ENCODE results near the gene OSBPL5. TPM values are rescaled to one million over a fixed set of nuclear protein-coding genes. Genes with fewer than 3 reads are reported as not detected.
"Not testable (repeated sequence)": the region's sequence is repeated elsewhere in the genome, so short reads cannot be mapped to it uniquely, and the experiment has no call there.

OSBPL5 gene
- total RNA-seq, 1 donor from 2014 or later: 15.3 TPM

DNA sequence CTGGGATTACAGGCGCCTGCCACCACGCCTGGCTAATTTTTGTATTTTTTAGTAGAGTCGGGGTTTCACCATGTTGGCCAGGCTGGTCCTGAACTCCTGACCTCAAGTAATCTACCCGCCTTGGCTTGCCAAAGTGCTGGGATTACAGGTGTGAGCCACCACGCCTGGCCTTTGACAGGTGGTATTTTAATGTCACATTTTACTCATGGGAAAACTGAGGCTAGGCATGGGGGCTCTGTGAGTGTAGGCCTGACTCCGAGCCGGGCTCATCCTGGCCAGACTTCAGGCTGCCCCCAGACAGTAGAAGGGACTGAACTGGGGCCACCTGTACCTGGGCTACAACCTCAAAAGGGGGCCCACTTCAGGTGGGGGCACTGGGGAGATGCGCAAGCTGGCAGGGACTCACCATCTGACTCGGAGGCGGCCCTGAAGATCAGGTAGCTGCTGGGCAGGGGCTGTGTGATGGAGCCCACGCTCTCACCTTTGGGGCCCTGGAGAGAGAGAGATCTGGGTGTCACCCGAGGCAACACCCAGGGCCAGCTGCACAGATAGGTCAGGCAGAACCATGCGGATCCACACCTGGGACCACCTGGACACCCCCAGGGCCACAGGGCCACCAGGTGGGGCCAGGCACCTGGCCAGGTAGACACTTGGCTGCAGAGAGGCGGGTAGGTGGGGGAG, 45.8 kb downstream of the OSBPL5 start:
- DNase-seq: peak; percentile 14
- intact Hi-C loops (cut with DNase I): no loop called here
- ATAC-seq (ENCODE audit: poor library complexity): no peak

DNA sequence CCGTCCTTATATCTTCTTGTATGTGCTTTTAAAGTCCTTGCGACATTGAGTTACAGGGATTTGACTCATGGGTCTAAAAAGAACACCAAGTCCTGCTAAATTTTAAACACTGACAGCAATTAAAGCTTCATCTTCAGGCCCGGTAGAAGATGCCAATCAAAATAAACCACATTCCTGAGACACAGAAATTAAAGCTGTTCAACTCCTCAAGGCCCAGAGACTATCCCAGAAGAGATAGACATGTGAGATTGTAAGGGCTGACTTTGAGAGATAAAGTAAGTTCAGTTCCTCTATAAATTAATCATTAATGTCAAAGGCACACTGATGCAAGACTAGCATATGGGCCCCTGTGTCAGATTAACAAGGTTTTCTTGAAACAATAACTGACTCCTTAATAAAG, 49.8 kb downstream of the OSBPL5 start:
- DNase-seq (no peak), ATAC-seq (ENCODE audit: poor library complexity) (no peak)
- intact Hi-C loops (cut with DNase I): no loop called here

DNA sequence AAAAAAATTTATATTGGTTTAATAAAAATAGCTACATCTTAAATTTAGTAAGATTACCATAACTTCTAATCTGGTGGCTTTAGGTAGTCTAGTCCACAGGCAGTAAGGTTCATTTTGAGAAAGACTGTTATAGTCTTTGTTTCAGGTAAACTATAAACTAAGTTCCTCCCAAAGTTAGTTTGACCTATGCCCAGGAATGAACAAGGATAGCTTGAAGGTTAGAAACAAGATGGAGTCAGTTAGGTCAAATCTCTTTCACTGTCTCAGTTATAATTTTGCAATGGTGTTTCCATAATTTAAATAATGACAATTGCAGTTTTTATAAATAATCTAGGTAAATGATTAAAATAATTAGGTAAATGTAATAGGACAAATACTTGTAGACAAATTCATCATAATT, 51.4 kb downstream of the OSBPL5 start:
- intact Hi-C loops (cut with DNase I); ATAC-seq (ENCODE audit: poor library complexity): not testable (repeated sequence)

DNA sequence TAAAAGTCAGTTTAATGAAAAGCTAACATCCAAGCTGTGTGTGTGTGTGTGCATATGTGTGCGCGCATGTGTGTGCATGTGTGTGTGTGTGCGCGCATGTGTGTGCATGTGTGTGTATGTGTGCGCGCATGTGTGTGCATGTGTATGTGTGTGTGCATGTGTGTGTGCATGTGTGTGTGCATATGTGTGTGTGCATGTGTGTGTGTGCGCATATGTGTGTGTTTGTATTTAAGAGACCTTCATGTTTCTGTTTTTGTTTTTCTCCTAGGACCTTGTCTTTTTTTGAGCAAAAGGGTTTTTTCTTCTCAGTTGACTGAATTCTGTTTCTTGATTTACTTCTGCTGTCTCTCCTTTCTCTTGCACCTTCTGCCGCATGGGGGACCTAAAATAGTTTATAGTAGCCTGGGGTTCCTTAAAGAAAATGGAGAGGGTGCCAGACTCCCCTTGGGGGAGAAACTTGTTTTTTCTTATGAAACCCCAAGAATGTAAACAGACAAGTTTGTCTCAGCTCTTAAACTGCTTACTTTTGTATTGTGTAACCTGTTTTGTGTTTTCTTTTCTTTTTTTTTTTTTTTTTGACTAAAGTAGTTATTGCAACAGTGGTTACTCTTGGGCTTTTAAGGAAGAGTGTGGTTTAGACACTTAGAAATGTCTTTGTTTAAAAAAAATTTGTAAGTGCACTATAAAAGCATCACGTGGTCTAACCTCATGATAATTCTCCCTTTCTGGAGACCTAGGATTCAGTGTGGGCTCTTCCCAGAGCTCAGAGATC, 53.0 kb downstream of the OSBPL5 start:
- ATAC-seq (ENCODE audit: poor library complexity) (no peak), DNase-seq (no peak)
- intact Hi-C loops (cut with DNase I): no loop called here

More for the DNA sequence above, 51.4 kb downstream of the OSBPL5 start:
- not testable (repeated sequence) for DNase-seq

DNA sequence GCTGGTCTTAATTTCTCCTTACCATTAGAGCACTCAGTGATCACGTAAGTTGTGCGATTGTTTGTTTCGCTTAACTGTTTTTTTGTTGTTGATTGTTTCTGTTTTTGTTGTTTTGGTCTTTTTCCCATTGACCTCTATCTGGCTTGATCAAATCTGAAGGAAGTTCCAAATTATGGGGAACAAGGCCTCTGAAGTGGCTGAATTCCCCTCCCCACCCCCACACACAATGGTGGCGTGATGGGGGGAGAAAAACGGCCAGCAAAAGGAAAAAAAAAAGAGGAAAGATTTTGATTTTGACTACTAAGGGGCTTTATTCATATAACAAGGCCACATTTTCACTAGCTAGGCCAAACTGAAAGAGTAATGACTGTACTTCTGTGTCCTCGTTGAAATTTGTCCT, 53.6 kb downstream of the OSBPL5 start:
- intact Hi-C loops (cut with DNase I): no loop called here
- ATAC-seq (ENCODE audit: poor library complexity) (no peak), DNase-seq (peak; percentile 4)

DNA sequence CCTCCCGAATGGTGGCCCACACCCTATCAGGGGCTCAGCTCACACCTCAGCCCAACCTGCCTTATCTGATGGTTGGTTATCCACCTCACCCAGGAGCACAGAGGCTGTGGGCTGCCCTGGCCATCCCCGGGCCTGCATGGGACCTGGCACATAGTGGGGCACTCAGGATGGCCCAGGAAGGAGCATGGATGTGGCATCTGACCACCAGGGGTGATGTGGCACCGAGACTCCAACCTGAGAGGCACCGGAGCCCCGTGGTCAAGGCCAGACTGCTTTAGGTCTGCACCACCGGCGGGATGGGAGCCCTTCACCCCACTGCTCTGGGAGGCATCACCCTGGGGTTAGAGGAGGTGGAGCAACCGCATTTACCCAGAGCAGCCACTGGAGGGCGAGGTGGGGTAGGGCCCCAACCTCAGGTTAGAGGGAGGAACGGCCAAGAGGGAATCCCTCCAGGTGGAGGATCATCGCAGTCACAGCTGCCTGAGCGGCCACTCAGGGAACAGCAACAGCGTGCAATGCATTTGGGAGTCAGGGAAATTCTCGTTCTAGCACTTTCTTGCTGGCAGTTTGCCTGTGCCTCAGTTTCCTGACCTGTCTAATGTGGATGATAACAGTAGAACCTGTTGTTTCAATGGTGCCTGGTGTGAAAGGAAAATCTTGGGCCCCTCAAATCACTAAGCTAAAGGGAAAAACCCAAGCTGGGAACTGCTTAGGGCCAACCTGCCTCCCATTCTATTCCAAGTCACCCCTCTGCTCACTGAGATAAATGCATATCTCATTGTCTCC, 55.0 kb downstream of the OSBPL5 start:
- peak; percentile 52 for DNase-seq
- intact Hi-C loops (cut with DNase I): loop anchor here (5.0 kb wide), 1 partner anchor 107 kb away; the partner anchor contains the start of gene MRGPRG
- ATAC-seq (ENCODE audit: poor library complexity): peak; percentile 86

DNA sequence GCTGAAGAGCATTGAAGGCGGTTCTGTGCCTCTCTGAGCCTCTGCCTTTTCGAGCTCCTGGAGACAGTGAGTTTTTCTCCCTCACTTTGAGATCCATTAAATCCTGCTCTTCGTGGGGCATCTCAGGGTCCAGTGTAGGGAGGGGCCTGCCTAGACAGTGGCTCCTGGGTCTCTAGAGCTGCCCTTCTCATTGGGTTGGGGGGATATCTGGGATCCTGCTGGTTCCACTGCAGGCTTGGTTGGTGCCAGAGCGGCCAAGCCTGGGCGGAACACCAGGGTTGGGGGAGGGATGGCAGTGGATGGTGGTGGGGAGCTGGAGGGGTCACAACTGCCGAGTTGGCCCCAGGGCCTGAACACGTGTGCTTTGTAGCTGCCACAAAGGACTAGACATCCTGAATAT, 55.7 kb downstream of the OSBPL5 start:
- intact Hi-C loops (cut with DNase I): loop anchor here (5.0 kb wide), 1 partner anchor 108 kb away; the partner anchor contains the start of gene MRGPRG
- ATAC-seq (ENCODE audit: poor library complexity): no peak
- peak; percentile 12 for DNase-seq

DNA sequence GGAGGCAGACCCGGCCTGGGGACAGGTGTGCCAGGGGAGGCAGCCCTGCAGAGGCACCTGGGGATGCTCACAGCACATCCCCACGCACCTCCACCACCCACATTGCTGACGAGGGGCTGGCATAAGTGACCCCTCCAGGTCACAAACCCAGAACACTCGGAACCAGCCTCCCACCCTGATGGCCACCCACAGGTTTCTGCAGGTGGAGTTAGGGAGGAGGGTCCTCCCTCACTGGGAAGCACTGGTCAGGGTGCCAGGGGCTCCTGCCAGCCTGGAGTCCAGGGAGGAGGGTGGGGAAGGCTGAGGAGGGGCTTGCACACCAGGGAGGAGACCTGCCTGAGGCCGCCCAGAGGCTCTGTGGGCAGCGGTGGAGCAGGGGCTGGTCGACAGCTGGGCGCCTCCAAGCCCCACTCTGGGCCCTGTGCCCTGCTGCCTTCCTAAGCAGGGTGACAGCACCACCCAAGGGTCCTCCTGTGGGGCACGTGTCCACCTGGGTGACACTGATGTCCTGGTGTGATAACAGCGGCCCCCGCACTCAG, 56.9 kb downstream of the OSBPL5 start:
- peak; percentile 25 for DNase-seq
- intact Hi-C loops (cut with DNase I): loop anchor here (5.0 kb wide), 1 partner anchor 109 kb away; the partner anchor contains the start of gene MRGPRG
- ATAC-seq (ENCODE audit: poor library complexity): no peak

DNA sequence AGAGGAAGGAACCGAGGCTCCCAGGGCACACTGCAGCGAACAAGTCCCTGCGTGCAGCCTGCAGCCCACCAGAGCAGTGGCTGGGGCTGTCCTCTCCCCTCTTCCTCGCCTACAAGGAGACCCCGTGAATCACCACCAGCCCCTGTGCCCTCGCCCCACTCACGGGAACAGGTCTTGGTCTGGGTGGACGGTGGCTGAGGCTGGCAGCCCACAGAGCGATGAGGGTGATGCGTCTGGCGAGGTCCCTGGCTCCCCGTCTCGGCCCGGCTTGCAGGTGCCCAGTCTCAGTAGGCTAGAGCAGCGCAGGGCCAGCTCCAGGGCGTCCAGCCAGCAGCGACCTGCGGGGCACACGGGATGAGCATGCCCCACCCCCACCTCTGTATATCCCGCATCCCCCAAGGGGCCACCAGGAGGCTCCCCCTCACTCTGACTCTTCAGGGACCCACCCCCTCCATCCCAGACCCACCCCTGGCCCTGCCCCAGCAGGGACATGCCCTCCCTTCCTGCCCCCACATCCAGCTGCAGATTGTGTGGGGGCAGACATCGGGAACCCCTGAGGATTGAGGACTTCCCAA, 57.4 kb downstream of the OSBPL5 start:
- DNase-seq: peak; percentile 38
- no peak for ATAC-seq (ENCODE audit: poor library complexity)

DNA sequence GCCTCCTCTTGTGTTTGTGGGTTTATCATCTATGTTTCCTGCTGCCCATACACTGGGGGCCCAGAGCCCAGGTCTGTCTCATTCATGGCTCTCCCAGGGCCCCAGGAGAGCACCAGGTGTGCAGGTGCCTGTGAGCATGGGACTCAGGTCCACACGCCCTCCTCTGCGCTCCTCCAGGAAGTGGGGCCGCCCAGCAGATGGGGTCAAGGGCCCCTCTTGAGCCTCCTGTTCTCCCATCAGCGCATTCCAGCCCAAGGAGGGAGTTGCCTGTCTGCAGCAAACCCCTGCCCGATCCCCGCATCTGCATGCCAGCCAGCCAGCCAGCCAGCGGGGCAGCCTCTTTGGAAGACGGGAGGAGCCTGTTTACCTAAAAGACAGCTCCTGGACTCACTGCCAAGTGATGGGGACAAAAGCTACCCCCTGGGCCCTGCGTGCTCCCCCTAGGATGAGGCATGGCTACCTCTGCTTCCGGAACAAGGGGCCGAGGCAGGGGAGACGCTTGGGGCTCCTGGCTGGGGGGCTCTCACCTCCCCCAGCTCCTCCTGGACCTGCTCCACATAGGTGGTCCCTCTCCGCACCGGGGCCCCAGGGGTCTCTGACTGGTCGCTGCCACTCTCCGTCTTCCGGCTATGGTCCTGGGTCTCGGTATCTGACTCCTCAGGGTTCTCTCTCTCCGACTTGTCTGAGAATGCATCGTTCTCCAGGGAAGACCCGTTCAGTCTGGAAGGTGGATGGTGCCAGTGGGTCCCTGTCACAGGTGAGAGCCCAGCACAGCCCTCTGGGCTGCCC, 58.2 kb downstream of the OSBPL5 start:
- peak; percentile 26 for DNase-seq
- intact Hi-C loops (cut with DNase I): loop anchor here (5.0 kb wide), 1 partner anchor 110 kb away; the partner anchor contains the start of gene MRGPRG

More for the DNA sequence above, 57.4 kb downstream of the OSBPL5 start:
- intact Hi-C loops (cut with DNase I): loop anchor here (5.0 kb wide), 1 partner anchor 110 kb away; the partner anchor contains the start of gene MRGPRG

DNA sequence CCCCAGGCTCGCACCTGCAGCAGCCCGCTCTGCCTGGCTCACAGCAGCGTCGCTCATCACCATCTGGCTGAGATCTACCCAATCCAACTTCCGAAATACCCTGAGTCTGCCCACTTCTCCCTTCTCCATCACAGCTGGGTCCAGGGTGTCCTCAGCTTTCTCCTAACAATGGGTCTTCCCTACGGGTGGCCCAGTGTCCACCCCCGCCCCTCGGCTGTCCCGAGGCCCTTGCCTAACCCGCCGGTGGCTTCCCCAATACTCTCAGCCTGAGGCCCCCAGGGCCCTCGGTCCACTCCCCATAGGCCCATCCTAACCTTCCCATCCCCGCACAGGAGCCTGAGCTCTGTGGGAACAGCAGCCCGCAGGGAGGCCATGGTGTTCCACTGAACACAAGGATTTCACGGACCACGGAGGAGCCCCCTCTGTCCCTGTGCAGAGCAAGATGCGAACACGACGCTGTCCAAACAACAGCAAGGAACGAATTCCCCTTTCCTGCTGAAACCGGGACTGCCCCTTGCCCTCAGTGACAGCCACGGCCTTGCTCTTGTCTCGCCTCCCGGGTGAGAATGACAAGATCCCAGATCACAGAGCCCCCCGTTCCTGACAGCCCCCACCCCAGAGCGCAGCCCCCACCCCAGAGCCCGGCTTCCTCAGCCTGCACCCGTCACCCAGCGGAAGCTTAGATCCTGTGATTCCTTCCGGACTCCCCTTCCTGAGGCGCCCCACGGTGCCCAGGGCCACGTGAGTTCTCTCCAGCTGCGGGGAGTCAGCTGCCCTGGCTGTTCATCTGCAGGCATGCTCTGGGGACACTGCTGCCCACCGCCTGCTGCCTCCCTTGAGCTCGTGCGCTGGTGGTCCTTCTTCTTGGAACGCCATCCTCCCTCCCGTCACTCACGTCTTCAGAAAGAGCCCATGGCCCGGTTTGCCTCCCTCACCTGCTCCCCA, 59.0 kb downstream of the OSBPL5 start:
- intact Hi-C loops (cut with DNase I): loop anchor here (5.0 kb wide), 1 partner anchor 111 kb away; the partner anchor contains the start of gene MRGPRG
- peak; percentile 45 for DNase-seq
- no peak for ATAC-seq (ENCODE audit: poor library complexity)

More for the DNA sequence above, 58.2 kb downstream of the OSBPL5 start:
- ATAC-seq (ENCODE audit: poor library complexity): no peak

DNA sequence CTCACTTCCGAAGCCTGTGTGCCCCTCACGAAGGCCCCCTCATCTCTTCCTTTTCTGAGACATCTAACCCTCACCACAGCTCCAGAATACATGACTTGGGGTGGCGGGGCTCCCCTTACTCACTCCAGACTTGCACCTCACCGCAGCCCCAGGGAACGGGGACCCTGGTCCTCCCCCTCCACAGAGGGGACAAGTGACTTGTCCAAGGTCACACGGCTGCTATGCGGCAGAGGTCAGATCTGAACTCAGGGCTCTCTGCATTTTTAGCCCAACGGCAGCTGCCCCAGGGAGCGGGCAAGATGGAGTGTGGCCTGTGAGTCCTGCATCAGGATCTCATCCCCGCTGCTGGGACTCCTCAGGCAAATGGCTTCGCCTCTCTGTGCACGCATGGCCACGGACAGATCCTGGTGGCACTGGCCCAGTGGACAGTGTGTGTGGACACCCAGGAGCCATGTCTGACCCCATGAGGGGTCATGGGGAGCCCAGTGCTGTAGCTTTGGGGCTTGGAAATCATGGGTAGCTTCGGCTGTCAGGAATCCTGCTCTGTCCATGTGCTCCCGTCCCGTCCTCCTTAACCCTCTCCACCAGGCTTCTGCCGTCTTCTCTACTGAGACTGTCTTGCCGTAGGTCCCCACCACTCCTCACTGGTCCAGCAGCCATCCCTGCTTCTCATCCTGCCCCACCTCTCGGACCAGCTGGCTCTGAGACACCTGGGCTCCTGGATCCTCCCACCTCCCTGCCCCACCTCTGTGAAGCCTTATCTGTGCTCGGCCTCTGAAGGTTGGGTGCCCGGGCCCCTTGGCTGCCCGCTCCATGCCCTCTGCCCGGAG, 59.9 kb downstream of the OSBPL5 start:
- DNase-seq (peak; percentile 24), ATAC-seq (ENCODE audit: poor library complexity) (no peak)
- intact Hi-C loops (cut with DNase I): loop anchor here (5.0 kb wide), 1 partner anchor 112 kb away; the partner anchor contains the start of gene MRGPRG

DNA sequence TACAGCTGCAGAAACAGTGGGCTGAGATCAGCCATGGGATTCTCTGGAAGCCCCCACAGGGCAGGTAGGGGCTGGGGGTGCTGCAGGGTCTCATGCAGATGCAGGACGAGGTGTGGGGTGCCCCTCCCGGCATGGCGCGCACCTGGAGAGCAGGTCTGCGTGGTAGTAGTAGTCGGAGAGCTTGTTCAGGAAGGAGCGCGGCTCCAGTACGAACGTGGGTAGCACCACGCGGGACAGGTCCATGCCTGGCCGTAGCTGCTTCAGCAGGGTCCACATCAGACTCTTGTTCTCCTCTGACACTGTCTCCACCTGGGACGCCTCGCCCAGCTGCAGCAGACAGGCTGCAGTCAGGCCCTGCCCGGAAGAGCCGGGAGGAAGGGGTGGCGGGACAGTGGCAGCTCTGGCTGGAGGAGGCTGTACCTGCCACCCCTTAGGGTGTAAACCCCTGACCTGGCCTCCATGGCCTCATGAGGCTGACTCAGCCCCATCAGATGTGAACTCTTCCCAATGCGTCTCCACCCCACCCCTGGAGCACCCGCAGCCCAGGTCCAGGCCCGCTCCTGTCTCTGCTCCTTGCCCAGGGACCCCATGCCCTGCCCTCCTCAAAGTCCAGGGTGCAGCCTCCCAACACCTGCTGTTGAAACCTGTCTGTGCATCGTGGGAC, 60.9 kb downstream of the OSBPL5 start:
- intact Hi-C loops (cut with DNase I): no loop called here
- ATAC-seq (ENCODE audit: poor library complexity) (no peak), DNase-seq (peak; percentile 32)

DNA sequence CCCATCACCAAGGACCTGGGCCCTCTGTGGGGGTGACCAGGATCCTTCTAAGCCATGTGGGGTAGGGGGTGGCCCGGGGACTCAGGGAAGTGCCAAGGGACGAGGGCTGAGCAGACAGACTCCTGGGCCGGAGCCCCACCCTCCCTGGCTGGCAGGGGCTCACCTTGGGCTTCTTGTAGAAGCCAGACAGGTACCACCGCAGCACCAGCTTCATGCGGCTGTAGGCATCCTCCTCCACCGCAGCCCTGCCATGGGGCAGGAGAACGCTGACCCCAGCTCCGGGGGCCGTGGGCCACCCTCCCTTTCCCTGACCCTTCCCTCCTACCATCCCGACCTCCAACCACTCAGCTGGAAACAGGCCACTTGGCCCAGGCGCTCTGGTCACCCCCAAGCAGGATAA, 62.0 kb downstream of the OSBPL5 start:
- intact Hi-C loops (cut with DNase I): no loop called here
- DNase-seq (peak; percentile 30), ATAC-seq (ENCODE audit: poor library complexity) (no peak)

DNA sequence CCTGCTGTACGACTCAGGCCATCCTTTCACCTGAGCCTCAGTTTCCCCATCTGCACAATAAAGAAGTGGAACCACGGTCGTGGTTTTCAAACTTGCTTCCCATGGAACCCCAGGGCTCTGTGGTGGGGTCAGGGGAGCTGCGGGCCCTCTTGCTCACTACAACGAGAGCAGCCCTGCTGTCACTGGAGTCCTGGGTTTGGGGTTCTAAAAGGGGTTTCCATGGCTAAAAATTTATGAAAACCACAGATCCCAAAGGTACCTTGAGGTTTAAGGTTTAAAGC, 62.5 kb downstream of the OSBPL5 start:
- no peak for ATAC-seq (ENCODE audit: poor library complexity)
- intact Hi-C loops (cut with DNase I): no loop called here
- DNase-seq: no peak

All from Right ventricle myocardium superior (tissue), 1 donor.